GM12873 (cell line): ENCODE measurements around the gene NOS3.
A peak's percentile ranks its signal among the peaks of the same experiment; 100 is the strongest.

Source experiments
- TF ChIP-seq, protein P1 (sequence below): IDR thresholded peaks from 2 replicates; pipeline ENCODE4 v1.5.1; 2012; ENCODE audit warnings: low read depth, mild to moderate bottlenecking, moderate library complexity, low read length, control low read depth; ENCODE audit not compliant: insufficient read depth; ENCODE audit errors: missing control alignments

NOS3 gene

DNA sequence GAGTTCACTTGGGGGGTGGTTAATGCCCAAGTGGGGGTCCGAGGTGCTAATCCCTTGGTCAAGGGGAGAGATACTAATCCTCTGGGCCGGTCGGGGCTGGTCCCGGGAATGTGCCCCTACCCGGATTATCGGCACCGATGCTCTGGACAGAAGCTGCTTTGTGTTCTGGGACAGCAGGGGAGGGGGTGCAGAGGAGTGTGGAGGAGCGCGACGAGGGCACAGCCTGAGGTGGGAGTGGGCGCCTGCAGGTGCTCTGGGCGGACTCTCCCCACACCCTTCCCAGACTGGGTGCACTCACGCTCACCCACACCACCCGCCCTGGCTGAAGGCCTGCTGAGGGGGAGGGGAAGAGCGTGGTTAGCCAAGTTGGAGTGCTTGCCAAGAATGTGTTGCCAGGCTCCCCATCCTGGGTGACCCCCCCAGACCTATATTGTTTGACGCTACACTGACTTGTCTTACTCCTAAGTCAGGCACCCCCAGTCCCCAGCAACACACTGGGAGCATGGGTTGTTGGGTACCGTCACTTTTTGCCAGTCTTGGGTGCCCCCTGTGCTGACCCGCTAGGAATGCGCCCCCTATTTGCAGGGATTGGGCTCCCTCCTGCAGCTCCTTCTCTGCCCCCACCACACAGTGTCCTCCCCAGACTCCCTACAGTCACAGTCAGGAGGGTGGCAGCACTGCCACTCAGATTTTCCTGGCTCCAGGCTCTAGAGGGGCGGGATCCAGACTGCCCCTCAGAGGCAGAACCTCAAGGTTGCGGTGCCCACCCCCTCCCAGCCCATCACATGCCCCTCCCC, 69.8 kb downstream of the NOS3 start:
- TF ChIP-seq, protein P1, sequence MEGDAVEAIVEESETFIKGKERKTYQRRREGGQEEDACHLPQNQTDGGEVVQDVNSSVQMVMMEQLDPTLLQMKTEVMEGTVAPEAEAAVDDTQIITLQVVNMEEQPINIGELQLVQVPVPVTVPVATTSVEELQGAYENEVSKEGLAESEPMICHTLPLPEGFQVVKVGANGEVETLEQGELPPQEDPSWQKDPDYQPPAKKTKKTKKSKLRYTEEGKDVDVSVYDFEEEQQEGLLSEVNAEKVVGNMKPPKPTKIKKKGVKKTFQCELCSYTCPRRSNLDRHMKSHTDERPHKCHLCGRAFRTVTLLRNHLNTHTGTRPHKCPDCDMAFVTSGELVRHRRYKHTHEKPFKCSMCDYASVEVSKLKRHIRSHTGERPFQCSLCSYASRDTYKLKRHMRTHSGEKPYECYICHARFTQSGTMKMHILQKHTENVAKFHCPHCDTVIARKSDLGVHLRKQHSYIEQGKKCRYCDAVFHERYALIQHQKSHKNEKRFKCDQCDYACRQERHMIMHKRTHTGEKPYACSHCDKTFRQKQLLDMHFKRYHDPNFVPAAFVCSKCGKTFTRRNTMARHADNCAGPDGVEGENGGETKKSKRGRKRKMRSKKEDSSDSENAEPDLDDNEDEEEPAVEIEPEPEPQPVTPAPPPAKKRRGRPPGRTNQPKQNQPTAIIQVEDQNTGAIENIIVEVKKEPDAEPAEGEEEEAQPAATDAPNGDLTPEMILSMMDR = peak; percentile 25

DNA sequence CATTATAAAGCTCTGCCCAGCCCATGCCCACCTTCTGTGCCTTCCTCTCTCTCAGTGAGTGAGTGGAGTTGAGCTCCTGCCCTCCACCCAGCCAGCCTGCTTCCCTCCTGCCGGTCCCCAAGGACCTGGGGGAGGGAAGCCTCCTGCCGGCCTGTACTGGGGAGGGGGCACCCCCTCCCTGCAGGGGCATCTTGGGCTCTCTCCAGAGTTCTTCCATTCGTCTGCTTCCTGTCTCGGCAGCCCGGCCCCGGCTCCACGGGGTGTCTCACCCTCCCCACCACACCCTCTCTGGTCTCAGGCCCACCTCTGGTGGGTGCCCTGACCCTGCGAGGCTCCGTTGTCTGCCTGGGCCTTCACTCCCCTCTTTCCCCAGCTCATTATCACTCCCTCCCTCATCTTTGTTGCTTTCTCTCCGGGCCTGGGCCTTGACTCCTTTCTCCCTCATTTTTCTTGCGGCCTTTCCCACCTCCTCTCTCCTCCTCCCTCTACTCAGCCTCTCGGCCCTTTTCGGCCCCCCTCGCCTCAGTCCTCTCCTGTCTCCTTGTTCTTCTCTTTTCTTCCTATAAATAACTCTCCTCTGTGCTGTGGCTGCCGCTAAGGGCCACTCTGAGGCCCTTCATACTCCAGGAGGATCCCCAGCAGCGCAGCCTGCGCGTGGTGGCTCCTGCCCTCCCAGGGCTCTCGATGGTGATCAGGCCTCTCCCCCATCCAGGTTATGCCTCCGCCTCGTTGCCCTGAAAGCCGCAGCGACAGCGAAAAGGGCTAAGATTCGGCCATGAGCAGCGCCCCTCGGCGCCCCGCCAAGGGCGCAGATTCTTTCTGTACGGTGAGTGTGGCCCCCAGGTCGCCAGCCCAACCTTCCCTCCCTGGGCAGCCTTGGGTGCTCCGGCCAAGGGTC, 70.6 kb downstream of the NOS3 start:
- TF ChIP-seq, protein P1 = no peak

DNA sequence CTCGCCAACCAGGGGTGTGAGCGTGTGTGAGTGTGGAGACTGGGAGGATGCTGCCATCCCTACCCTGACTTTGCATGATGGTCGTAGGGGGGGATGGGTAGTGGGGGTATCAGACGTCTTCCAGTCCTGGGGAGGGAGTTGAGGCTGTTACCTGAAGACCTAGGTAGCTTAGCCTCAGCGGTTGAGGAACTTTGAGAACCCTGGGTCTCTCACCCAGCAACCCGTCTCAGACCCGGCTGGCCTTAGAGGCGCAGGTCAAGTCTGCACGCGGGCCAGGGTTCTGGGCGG, 71.2 kb downstream of the NOS3 start:
- TF ChIP-seq, protein P1 = no peak

DNA sequence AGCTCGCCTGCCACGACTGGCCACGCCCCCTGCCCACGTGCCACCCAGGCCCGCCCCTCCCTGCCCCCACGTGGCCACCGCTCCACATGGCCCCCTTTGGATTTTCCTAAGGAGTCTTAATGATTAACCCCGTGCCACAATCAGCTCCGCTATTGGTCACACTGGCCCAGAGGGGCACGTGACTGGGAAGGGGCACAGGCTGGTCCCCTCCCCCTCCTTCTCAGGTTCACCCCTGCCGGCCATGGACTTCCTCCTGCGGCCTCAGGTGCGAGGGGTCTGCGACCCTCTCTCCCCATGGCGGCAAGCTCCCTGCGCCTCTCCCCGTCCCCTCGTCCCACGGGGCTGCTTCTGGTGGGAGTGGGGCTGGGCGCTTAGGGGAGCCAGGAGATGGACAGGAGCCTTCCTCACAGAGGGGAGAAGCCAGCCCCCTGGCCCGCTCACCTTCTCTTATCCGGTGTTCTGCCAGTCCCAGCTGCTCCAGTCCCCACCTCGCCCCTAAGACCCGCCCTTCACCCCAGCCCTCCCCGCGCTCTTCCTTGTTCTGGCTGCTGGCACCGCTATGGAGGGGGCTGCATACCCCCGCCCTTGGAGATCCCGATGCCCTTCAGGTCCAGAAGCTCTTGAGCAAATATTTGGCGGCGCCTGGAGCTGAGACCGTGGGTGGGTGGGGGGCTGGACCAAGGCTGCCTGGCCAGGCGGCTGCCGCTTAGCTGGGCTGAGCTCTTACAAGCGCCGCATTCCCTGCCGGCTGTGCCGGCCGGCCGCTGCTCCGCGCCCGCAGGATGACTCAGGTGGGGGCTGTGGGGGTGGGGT, 71.8 kb downstream of the NOS3 start:
- TF ChIP-seq, protein P1 = no peak

DNA sequence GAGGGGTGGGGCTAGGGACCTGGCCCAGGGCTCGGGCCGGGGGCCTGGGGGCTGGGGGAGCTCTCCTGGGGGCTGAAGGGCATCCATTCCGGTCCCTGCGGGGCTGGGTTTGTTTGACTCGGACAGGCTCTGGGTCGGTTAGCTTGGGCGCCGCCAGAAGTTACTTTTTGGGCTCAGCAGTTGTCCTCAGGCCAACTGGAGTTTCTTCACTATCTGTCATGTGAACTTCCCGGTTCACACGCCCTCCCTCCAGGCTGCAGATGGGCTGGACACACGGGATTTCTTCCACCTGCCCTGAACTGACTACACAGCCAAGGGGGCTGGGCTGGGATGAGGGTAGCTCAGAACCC, 72.4 kb downstream of the NOS3 start:
- TF ChIP-seq, protein P1 = no peak
